ENCODE data around the gene DOCK10. TPM values are rescaled to one million over a fixed set of nuclear protein-coding genes. Genes with fewer than 3 reads are reported as not detected.
"Not testable (repeated sequence)": the region's sequence is repeated elsewhere in the genome, so short reads cannot be mapped to it uniquely, and the experiment has no call there.

DOCK10 gene
- total RNA-seq, 4 donors from 2014 or later: 11.9 to 42.0 (median 17.9) TPM

DNA sequence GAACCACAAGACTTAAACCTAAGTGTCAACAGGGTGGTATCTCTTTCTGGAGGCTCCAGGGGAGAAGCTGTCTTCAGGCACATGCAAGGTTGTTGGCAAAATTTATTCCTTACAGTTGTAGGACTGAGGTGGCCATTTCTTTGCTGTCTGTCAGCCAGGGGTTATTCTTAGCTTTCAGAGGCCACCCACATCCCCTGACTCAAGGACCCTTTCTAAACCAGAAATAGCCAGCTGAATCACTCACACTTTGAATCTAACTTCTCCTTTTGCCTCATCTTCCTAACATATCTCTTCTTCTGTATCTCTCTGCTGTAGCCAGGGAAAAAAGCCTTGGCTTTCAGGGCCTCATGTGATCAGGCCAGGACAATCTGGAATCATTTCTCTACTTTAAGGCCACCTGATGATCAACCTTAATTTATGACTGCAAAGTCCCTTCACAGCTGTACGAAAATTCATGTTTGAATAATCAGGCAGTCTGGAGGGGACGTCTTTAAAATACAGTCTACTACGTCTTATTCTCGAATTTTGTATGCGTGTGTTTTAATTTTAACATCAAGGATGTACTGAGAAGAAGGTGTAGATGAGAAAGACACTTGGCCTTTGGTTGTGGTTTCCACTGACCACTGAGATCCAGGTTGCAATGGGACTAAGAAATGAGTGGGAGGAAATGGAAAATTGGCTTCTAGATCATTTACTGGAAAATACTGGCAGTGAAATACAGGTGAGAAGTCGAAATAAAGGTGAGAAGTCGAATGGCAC is 90.4 kb downstream of the DOCK10 start:
- TF ChIP-seq, protein P1, sequence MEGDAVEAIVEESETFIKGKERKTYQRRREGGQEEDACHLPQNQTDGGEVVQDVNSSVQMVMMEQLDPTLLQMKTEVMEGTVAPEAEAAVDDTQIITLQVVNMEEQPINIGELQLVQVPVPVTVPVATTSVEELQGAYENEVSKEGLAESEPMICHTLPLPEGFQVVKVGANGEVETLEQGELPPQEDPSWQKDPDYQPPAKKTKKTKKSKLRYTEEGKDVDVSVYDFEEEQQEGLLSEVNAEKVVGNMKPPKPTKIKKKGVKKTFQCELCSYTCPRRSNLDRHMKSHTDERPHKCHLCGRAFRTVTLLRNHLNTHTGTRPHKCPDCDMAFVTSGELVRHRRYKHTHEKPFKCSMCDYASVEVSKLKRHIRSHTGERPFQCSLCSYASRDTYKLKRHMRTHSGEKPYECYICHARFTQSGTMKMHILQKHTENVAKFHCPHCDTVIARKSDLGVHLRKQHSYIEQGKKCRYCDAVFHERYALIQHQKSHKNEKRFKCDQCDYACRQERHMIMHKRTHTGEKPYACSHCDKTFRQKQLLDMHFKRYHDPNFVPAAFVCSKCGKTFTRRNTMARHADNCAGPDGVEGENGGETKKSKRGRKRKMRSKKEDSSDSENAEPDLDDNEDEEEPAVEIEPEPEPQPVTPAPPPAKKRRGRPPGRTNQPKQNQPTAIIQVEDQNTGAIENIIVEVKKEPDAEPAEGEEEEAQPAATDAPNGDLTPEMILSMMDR (IDR thresholded peaks at IDR 0.05): no peak
- DNase-seq (ENCODE audit: low spot score): no peak
- no peak for ATAC-seq (ENCODE audit: low FRiP score)

DNA sequence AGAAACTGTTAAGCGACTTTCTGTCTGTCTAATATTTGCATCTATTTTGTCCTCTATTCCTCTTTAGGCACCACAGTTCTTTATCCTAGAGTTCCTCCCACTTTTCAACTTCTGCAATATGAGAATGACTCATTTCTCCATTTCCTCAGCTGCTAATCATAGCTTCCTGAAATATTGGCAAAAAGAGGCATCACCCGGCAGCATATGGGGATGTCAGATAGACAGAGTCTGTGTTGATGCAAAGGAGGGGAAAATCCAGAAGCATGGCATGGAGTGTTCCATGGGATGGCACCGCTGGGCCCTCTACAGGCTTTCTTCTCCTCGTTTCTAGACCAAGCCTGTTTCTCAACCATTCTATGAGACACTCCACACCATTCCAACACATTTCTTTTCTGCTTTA is 93.4 kb downstream of the DOCK10 start:
- DNase-seq (ENCODE audit: low spot score) (no peak), ATAC-seq (ENCODE audit: low FRiP score) (no peak)
- TF ChIP-seq, protein P1 (IDR thresholded peaks at IDR 0.05): no peak

DNA sequence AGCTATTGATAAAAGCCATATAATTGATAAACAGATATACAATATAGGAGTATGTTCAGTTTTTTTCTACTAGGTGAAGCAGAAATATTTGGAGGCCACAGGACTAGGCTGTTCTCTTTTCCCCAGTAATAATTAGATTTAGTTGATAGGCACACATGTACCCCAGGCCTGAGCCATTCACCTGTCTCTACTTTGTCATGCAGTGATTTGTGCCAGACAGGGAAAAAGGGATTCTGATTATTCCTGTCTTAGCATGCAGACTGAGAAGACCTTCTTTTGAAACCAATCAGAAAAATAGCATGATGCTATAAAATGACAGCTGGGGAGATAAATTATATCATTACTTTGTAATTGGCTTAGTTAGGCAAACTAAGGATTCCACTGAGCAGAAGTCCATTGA is 94.3 kb downstream of the DOCK10 start:
- TF ChIP-seq, protein P1 (IDR thresholded peaks at IDR 0.05): no peak
- ATAC-seq (ENCODE audit: low FRiP score) (no peak), DNase-seq (ENCODE audit: low spot score) (no peak)

DNA sequence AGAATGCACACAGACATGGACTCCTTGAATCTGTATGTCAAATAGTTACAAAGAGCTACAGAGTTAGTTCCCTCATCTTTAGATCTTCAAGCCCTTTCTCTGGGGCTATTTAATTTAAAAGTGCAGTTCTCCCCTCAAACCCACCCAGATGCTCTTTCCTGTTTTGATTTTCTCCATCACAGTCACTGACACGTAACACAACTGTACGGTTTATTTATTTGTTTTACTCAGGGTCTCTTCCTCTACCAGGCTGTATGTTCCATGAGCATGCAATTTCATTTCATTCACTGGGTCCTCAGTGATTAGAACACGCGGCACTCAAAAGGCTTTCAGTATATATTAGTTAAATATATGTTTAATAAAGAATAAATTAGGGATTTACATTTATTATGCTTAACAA is 94.7 kb downstream of the DOCK10 start:
- DNase-seq (ENCODE audit: low spot score) (no peak), ATAC-seq (ENCODE audit: low FRiP score) (no peak)
- TF ChIP-seq, protein P1 (IDR thresholded peaks at IDR 0.05): no peak

DNA sequence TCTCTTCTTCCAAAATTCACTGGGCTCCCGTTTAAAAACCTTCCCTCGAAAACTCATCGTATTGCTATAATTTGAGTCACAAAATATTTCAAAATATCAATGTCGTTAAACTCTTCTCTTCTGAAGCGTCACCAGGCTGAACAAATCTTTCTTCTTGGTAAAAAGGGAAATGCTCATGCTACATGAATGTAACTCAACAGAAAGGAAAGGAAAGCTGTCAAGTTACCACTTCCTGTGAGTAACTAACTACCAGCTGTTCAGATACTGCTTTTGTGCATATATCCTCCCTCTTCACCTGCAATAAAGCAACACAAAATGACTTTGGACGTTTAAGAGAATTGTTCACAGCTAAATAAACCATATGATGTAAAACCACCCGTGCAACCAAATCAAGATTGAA is 95.4 kb downstream of the DOCK10 start:
- ATAC-seq (ENCODE audit: low FRiP score): no peak
- TF ChIP-seq, protein P1 (IDR thresholded peaks at IDR 0.05): no peak
- DNase-seq (ENCODE audit: low spot score): no peak

DNA sequence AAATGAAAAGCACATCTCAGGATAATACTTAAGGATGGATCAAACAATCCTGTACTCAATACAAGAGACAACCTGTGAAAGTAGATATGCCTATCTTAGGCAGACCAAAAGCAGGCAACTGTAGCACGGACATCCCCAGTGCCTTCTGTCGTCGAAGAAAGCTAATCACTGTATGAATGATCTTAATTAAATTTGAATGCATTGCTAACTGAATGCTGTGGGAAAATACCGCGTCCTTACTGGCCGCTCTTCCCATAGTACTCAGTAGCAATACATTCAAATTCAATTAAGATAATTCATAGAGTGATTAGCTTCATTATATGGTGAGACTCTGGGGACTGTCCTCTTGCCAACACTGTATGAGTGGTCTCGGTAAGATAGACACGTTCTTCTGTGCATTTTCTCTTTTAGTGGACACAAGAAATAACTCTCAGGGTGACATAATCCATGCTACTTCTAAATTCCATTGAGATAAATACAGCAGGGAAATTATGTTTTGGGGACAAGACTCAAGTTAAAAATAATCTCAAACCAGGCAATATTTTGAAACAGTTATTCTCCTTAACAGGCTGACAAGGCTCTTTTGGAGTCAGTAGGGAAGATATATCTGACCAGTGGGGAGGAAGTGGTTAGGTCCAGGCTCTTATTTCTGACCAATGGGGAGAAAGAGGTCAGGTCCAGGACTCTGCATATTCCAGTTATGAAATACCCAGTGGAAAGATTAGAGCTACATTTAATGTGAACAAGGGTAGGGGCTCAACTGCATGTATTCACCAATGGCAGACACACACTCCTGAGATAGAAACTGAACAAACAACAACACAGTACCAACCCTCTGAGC is 97.3 kb downstream of the DOCK10 start:
- ATAC-seq (ENCODE audit: low FRiP score): no peak
- TF ChIP-seq, protein P1 (IDR thresholded peaks at IDR 0.05): no peak
- no peak for DNase-seq (ENCODE audit: low spot score)

DNA sequence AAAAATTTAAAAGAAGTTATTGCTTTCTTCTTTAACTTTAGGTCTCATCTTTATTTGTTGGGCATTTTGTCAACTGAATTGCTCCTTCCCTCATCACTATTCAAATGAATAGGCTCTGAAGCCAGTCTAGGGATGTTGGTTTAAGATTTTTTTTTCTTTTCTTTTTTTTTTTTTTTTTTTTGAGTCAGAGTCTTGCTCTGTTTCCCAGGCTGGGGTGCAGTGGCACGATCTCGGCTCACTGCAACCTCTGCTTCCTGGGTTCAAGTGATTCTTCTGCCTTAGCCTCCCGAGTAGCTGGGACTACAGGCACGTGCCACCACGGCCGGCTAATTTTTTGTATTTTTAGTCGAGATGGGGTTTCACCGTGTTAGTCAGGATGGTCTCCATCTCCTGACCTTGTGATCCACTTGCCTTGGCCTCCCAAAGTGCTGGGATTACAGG is 98.6 kb downstream of the DOCK10 start:
- DNase-seq (ENCODE audit: low spot score); ATAC-seq (ENCODE audit: low FRiP score): not testable (repeated sequence)
